GM06990 (cell line): Measurements from ENCODE around the gene ZNF554.

Experiments used
- DNase-seq: peaks from one replicate; pipeline ENCODE4 v3.0.0-alpha.2; 2011; ENCODE audit not compliant: insufficient read length; ENCODE audit errors: extremely low read depth
- H3K27me3 ChIP-seq: replicated peaks from 2 replicates; pipeline ENCODE4 v1.6.0; 2011; ENCODE audit warnings: low read length; ENCODE audit not compliant: control insufficient read depth, insufficient read depth
- H3K36me3 ChIP-seq: 2 replicates; pipeline ENCODE4 v1.5.1; 2011; ENCODE audit warnings: low read length; ENCODE audit not compliant: control insufficient read depth, insufficient read depth
- H3K4me3 ChIP-seq: replicated peaks from 2 replicates; pipeline ENCODE4 v1.5.1; 2011; ENCODE audit warnings: low read depth, mild to moderate bottlenecking, control low read depth, low read length
- TF ChIP-seq, protein P1 (sequence below): IDR thresholded peaks from 2 replicates; pipeline ENCODE4 v1.5.1; 2011; ENCODE audit warnings: low read length, control low read depth, mild to moderate bottlenecking, inconsistent platforms; ENCODE audit not compliant: insufficient read depth, poor library complexity, severe bottlenecking

ZNF554 gene

GRCh38 chr19:2798733-2799132 is 20.9 kb upstream of the ZNF554 start:
- H3K36me3 ChIP-seq = peaks cover 49% of the 10 kb centered on the region

DNA sequence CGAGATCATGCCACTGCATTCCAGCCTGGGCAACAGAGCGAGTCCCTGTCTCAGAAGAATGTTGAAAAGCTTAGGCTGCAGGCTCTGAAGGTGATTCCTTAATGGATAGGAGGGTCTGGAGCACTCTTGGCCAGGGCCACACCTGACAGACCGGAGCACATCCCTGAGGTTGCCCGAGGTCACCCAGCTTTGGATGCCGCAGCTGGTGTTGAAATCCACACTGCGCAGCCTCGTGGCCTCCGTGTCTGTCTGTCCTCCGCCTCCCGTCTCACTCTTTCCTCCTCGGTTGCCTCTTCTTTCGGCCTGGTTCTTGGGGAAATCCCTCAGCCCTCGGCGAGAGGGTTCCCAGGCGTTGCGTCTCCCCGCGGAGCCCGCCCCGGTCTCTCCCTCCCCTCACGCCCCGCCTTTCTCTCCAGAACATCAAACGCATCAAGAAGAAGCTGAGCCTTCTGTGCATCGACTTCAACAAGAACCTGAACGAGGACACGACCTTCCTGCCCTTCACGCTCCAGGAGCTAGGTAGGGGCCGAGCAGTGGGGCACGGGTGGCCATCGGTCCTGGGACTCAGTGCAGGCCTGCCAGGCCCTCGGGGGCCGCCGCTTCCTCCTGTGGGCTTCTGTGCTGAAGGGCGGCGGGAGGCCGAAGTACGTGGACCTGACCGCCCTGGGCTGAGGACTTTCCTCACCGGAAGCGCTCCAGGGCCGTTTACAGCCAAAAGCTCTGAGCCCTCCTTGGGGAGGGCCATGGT is 20.2 kb upstream of the ZNF554 start:
- peaks cover 51% of the 10 kb centered on the region for H3K36me3 ChIP-seq
- no peaks in the 10 kb centered on the region for H3K27me3 ChIP-seq
- DNase-seq = no peak
- TF ChIP-seq, protein P1, sequence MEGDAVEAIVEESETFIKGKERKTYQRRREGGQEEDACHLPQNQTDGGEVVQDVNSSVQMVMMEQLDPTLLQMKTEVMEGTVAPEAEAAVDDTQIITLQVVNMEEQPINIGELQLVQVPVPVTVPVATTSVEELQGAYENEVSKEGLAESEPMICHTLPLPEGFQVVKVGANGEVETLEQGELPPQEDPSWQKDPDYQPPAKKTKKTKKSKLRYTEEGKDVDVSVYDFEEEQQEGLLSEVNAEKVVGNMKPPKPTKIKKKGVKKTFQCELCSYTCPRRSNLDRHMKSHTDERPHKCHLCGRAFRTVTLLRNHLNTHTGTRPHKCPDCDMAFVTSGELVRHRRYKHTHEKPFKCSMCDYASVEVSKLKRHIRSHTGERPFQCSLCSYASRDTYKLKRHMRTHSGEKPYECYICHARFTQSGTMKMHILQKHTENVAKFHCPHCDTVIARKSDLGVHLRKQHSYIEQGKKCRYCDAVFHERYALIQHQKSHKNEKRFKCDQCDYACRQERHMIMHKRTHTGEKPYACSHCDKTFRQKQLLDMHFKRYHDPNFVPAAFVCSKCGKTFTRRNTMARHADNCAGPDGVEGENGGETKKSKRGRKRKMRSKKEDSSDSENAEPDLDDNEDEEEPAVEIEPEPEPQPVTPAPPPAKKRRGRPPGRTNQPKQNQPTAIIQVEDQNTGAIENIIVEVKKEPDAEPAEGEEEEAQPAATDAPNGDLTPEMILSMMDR = no peak
- no peak overlapping the region for H3K4me3 ChIP-seq

More at GRCh38 chr19:2798733-2799132, 20.9 kb upstream of the ZNF554 start:
- Histone ChIP-seq H3K4me3 (no peak overlapping the region), H3K27me3 (no peaks in the 10 kb centered on the region)
- no peak for DNase-seq
- TF ChIP-seq, protein P1 = no peak

DNA sequence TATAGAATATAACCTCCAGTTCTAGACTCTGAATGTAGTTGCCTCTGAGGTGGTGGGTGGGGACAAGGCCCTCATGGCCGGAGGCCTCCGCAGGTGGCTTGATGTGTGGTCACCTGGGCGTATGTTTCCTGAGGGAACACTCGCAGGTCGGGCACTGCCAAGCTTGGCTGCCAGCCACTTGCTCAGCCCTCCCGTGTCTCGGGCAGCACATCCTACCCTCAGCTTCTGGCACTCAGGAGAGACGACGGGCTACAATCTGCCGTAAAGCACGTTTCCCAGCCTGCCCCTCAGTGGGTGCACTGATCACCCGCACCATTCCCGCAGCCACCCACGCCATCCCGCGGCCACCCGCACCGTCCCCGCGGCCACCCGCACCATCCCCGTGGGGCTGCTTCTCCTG is 19.2 kb upstream of the ZNF554 start:
- no peak for DNase-seq
- no peaks in the 10 kb centered on the region for H3K27me3 ChIP-seq
- H3K36me3 ChIP-seq = peaks cover 48% of the 10 kb centered on the region
- H3K4me3 ChIP-seq = no peak overlapping the region
- TF ChIP-seq, protein P1 = no peak

GRCh38 chr19:2802826-2803225 is 16.8 kb upstream of the ZNF554 start:
- TF ChIP-seq, protein P1 = no peak
- no peak for DNase-seq
- H3K4me3 ChIP-seq = no peak overlapping the region
- no peaks in the 10 kb centered on the region for H3K27me3 ChIP-seq
- H3K36me3 ChIP-seq = peaks cover 44% of the 10 kb centered on the region

GRCh38 chr19:2803486-2804155 is 16.0 kb upstream of the ZNF554 start:
- H3K4me3 ChIP-seq = no peak overlapping the region
- no peak for DNase-seq
- no peaks in the 10 kb centered on the region for H3K27me3 ChIP-seq
- peaks cover 49% of the 10 kb centered on the region for H3K36me3 ChIP-seq
- TF ChIP-seq, protein P1 = no peak
